ENCODE measurements around the gene TRPM1. TPM values are rescaled to one million over a fixed set of nuclear protein-coding genes. Genes with fewer than 3 reads are reported as not detected.

The TRPM1 gene
- total RNA-seq, 4 donors from 2014 or later: not detected

DNA sequence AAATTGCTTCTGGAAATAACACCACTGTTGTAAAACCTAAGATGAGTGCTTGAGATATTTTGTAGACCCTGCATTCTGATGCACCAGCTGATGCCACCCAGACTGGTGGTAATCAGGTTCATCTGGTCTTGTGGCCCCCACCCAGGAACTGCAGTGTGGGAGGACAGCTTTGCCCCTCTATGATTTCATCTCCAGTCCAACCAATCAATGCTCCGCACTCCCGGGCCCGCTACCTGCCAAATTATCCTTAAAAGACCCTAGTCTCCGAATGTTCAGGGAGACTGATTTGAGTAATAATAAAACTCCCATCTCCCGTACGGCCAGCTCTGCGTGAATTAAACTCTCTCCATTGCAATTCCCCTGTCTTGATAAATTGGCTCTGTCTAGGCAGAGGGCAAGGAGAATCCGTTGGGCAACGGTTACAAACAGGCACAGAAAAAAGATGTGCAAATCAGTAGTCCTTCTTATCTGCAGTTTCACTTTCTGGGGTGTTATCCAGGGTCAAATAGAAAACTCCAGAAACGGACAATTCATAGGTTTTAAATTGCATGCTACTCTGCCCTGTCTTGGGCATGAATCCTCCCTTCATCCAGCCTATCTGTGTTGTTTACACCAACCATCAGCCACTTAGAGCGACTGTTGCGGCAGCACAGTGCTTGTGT, 29.2 kb upstream of the TRPM1 start:
- TF ChIP-seq, protein P1, sequence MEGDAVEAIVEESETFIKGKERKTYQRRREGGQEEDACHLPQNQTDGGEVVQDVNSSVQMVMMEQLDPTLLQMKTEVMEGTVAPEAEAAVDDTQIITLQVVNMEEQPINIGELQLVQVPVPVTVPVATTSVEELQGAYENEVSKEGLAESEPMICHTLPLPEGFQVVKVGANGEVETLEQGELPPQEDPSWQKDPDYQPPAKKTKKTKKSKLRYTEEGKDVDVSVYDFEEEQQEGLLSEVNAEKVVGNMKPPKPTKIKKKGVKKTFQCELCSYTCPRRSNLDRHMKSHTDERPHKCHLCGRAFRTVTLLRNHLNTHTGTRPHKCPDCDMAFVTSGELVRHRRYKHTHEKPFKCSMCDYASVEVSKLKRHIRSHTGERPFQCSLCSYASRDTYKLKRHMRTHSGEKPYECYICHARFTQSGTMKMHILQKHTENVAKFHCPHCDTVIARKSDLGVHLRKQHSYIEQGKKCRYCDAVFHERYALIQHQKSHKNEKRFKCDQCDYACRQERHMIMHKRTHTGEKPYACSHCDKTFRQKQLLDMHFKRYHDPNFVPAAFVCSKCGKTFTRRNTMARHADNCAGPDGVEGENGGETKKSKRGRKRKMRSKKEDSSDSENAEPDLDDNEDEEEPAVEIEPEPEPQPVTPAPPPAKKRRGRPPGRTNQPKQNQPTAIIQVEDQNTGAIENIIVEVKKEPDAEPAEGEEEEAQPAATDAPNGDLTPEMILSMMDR (IDR thresholded peaks at IDR 0.05; ENCODE audit: low read depth): no peak

DNA sequence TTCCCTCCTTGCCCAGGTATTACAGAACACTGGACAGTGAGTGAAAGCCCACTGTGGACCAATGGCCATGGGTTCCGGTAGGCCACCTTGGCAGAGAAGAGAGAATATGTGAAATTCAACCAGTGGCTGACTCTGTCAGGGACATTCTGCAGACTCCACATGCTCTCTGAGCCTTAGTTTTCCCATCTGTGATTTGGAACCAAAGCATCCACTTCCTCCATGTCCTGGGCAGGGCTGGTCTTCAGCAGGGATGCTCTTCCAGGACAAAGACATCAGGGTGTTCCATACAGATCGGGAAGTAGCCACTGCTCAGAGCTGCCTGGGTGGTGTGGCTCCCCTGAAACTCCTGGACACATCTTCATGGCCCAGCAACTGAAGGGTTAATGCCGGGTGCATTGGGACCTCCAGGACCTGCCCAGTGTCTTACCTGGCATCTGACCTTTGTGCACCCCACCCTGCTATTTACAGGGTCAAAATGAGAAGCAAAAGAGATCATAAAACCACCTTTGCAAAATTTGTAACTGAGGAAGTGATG, 28.3 kb upstream of the TRPM1 start:
- TF ChIP-seq, protein P1 (IDR thresholded peaks at IDR 0.05; ENCODE audit: low read depth): no peak

DNA sequence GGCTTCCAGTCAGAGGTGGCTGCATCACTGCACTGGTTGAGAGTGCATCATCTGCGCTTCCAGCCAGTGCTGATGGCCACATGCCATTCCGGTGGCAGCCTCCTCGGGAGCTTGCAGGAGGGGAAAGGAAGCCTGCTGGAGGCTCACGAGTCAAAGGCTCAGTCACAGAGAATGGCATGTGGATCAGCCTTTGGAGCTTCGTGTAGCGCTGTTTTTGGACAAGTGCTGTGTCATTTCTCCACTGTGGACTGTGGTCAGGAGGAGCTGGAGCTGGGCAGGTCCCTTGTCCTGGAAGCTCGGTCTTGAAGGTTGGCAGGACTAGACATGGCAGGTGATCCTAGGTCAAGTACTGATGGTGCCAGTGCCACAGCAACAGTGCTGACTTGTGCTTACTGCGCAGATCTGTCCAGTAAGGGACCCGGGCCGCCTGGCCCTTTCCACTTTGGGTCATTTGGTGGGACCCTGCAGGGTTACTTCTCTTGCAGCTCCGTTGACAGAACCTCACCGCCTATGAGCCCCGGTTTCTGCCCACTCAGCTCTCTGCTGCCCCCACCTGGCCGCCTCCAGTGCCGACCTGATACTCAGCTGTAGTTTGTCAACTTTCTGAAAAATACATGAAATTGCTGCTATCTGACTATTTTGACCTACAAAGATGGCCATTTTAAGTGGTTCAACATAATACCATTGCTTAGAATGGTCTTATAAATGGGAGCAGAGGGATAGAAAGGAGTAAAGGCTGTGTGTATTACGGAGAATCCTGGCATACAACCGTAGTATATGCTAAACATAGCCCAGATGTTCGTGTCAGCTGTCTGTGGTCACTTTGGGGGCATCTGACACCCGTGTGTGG, 27.6 kb upstream of the TRPM1 start:
- TF ChIP-seq, protein P1 (IDR thresholded peaks at IDR 0.05; ENCODE audit: low read depth): no peak

DNA sequence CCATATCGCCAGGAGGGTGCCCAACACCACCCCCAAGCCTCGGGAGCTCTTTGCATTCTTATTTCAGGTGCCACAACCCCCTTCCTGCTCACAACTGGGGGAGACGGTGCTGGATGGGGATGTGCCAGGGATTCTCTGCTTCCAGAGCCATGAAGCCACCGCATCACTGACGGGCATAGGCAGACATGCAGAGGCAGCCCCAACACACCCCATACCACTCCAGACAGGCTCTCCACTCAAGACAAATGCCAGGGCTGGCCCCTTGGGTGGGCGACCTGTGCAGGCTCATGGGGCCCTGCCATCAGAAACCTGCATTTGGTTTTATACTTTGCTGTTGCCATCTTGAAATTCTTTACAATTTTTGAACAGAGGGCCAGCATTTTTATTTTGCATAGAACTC, 27.0 kb upstream of the TRPM1 start:
- TF ChIP-seq, protein P1 (IDR thresholded peaks at IDR 0.05; ENCODE audit: low read depth): no peak

DNA sequence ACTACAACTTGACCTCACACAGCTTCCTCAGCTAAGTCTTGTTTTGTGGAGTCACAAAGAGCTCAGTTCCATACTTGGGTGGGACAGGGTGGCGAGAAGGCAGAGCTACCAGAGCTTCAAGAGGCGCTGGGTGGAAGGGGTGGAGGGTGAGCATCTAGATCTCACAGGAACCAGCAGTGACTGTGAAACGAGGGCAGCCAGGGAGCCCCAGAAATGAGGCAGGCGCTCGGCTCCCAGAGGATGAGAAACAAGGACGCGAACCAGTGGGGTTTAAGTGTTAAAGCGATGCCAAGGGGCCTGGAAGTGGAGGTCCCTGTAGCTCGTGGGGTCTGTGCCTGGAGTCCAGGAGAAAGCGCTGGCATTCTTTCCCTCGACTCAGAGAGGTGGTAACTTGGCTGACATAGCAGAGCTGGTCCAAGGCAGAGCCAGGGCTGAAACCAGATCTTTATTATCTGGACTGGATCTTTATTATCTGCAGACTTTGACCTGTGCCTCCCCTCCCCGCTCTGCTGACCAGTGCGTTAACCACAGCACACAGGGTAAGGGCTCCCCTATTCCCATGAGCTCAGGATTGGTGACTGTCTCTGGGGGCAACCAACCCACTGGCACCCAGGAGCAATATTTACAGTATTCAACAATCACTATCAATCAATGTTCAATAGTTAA, 26.2 kb upstream of the TRPM1 start:
- TF ChIP-seq, protein P1 (IDR thresholded peaks at IDR 0.05; ENCODE audit: low read depth): no peak

DNA sequence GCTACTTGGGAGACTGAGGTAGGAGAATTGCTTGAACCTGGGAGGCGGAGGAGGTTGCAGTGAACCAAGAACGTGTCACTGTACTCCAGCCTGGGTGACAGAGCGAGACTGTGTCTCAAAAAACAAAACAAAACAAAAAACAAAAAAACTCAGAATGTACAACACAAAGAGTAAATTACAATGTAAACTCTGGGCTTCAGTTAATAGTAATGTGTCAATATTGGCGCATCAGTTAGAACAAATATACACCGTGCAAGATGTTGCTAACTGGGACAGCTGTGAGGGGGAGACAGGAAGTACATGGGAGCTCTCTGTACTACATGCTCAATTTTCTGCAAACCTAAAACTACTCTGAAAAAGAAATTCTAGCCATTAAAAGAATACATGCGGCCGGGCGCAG, 23.5 kb upstream of the TRPM1 start:
- TF ChIP-seq, protein P1 (IDR thresholded peaks at IDR 0.05; ENCODE audit: low read depth): no peak

Measured in subcutaneous adipose tissue (tissue), 4 donors.